ENCODE measurements around the gene DKC1.

DKC1 gene

GRCh38 chrX:154738011-154738738 is 24.5 kb upstream of the DKC1 start:
- H3K4me3 ChIP-seq (ENCODE audit: low read length): no peak overlapping the region
- peak overlapping the region; percentile 51 for H3K9ac ChIP-seq (ENCODE audit: low read depth, low read length)
- peaks cover 52% of the 10 kb centered on the region for H3K4me1 ChIP-seq (ENCODE audit: control insufficient read depth, insufficient read depth, low read length)
- H3K9me3 ChIP-seq (replicated peaks; ENCODE audit: low read length): no peaks in the 10 kb centered on the region
- no peaks in the 10 kb centered on the region for H3K36me3 ChIP-seq (ENCODE audit: insufficient read depth, low read length)
- H3K27me3 ChIP-seq (ENCODE audit: control insufficient read depth, insufficient read depth, low read length): no peaks in the 10 kb centered on the region
- H3K4me2 ChIP-seq (ENCODE audit: low read length): peak overlapping the region; percentile 54

- H3K9me3 ChIP-seq (replicated peaks; ENCODE audit: low read length): no peaks in the 10 kb centered on the region
- H3K36me3 ChIP-seq (ENCODE audit: insufficient read depth, low read length): no peaks in the 10 kb centered on the region
- H3K4me3 ChIP-seq (ENCODE audit: low read length): no peak overlapping the region
- peaks cover 34% of the 10 kb centered on the region for H3K4me1 ChIP-seq (ENCODE audit: control insufficient read depth, insufficient read depth, low read length)
- H3K27me3 ChIP-seq (ENCODE audit: control insufficient read depth, insufficient read depth, low read length): no peaks in the 10 kb centered on the region
- H3K4me2 ChIP-seq (ENCODE audit: low read length): no peak overlapping the region
- no peak overlapping the region for H3K9ac ChIP-seq (ENCODE audit: low read depth, low read length)
Observed at GRCh38 chrX:154739952-154740465, 22.7 kb upstream of the DKC1 start.

GRCh38 chrX:154742613-154743012 is 20.1 kb upstream of the DKC1 start:
- no peaks in the 10 kb centered on the region for H3K36me3 ChIP-seq (ENCODE audit: insufficient read depth, low read length)
- no peaks in the 10 kb centered on the region for H3K27me3 ChIP-seq (ENCODE audit: control insufficient read depth, insufficient read depth, low read length)
- H3K9ac ChIP-seq (ENCODE audit: low read depth, low read length): no peak overlapping the region
- H3K4me2 ChIP-seq (ENCODE audit: low read length): no peak overlapping the region
- H3K4me1 ChIP-seq (ENCODE audit: control insufficient read depth, insufficient read depth, low read length): peaks cover 10% of the 10 kb centered on the region
- H3K9me3 ChIP-seq (replicated peaks; ENCODE audit: low read length): no peaks in the 10 kb centered on the region
- no peak overlapping the region for H3K4me3 ChIP-seq (ENCODE audit: low read length)

GRCh38 chrX:154748712-154749339 is 13.8 kb upstream of the DKC1 start:
- Histone ChIP-seq H3K9ac (ENCODE audit: low read depth, low read length) (no peak overlapping the region), H3K4me1 (ENCODE audit: control insufficient read depth, insufficient read depth, low read length) (no peaks in the 10 kb centered on the region), H3K4me3 (ENCODE audit: low read length) (no peak overlapping the region), H3K9me3 (replicated peaks; ENCODE audit: low read length) (no peaks in the 10 kb centered on the region), H3K4me2 (ENCODE audit: low read length) (peak overlapping the region; percentile 50), H3K27me3 (ENCODE audit: control insufficient read depth, insufficient read depth, low read length) (peaks cover 3% of the 10 kb centered on the region), H3K36me3 (ENCODE audit: insufficient read depth, low read length) (no peaks in the 10 kb centered on the region)

GRCh38 chrX:154749856-154750255 is 12.8 kb upstream of the DKC1 start:
- H3K36me3 ChIP-seq (ENCODE audit: insufficient read depth, low read length): no peaks in the 10 kb centered on the region
- H3K9me3 ChIP-seq (replicated peaks; ENCODE audit: low read length): no peaks in the 10 kb centered on the region
- H3K4me2 ChIP-seq (ENCODE audit: low read length): peak overlapping the region; percentile 87
- no peaks in the 10 kb centered on the region for H3K4me1 ChIP-seq (ENCODE audit: control insufficient read depth, insufficient read depth, low read length)
- H3K4me3 ChIP-seq (ENCODE audit: low read length): peak overlapping the region; percentile 73
- peak overlapping the region; percentile 71 for H3K9ac ChIP-seq (ENCODE audit: low read depth, low read length)
- peaks cover 3% of the 10 kb centered on the region for H3K27me3 ChIP-seq (ENCODE audit: control insufficient read depth, insufficient read depth, low read length)

GRCh38 chrX:154750301-154751202 is 12.1 kb upstream of the DKC1 start, which contains the start of gene GAB3:
TSS of gene GAB3 (minus strand) at chrX:154751077. CDS start at chrX:154751025, 52 bp downstream.
- peaks cover 3% of the 10 kb centered on the region for H3K27me3 ChIP-seq (ENCODE audit: control insufficient read depth, insufficient read depth, low read length)
- no peaks in the 10 kb centered on the region for H3K4me1 ChIP-seq (ENCODE audit: control insufficient read depth, insufficient read depth, low read length)
- peak within 1 kb of the TSS; percentile 73 for H3K4me3 ChIP-seq (ENCODE audit: low read length)
- H3K36me3 ChIP-seq (ENCODE audit: insufficient read depth, low read length): no peaks in the 10 kb centered on the region
- no peaks in the 10 kb centered on the region for H3K9me3 ChIP-seq (replicated peaks; ENCODE audit: low read length)
- peak within 1 kb of the TSS; percentile 71 for H3K9ac ChIP-seq (ENCODE audit: low read depth, low read length)
- H3K4me2 ChIP-seq (ENCODE audit: low read length): peak within 1 kb of the TSS; percentile 87

GRCh38 chrX:154751203-154751668 is 11.4 kb upstream of the DKC1 start:
- Histone ChIP-seq H3K4me3 (ENCODE audit: low read length) (peak overlapping the region; percentile 73), H3K27me3 (ENCODE audit: control insufficient read depth, insufficient read depth, low read length) (peaks cover 3% of the 10 kb centered on the region), H3K9me3 (replicated peaks; ENCODE audit: low read length) (no peaks in the 10 kb centered on the region), H3K9ac (ENCODE audit: low read depth, low read length) (no peak overlapping the region), H3K36me3 (ENCODE audit: insufficient read depth, low read length) (no peaks in the 10 kb centered on the region), H3K4me1 (ENCODE audit: control insufficient read depth, insufficient read depth, low read length) (no peaks in the 10 kb centered on the region), H3K4me2 (ENCODE audit: low read length) (peak overlapping the region; percentile 87)

GRCh38 chrX:154751669-154752271 is 10.9 kb upstream of the DKC1 start:
- Histone ChIP-seq H3K4me1 (ENCODE audit: control insufficient read depth, insufficient read depth, low read length) (no peaks in the 10 kb centered on the region), H3K36me3 (ENCODE audit: insufficient read depth, low read length) (no peaks in the 10 kb centered on the region), H3K4me3 (ENCODE audit: low read length) (no peak overlapping the region), H3K9me3 (replicated peaks; ENCODE audit: low read length) (no peaks in the 10 kb centered on the region), H3K9ac (ENCODE audit: low read depth, low read length) (no peak overlapping the region), H3K4me2 (ENCODE audit: low read length) (no peak overlapping the region), H3K27me3 (ENCODE audit: control insufficient read depth, insufficient read depth, low read length) (peaks cover 3% of the 10 kb centered on the region)

GRCh38 chrX:154758696-154759095 is 4.0 kb upstream of the DKC1 start:
- H3K9ac ChIP-seq (ENCODE audit: low read depth, low read length): no peak overlapping the region
- no peaks in the 10 kb centered on the region for H3K27me3 ChIP-seq (ENCODE audit: control insufficient read depth, insufficient read depth, low read length)

GRCh38 chrX:154761977-154762536 is 607 bp upstream of the DKC1 start:
- H3K36me3 ChIP-seq (ENCODE audit: insufficient read depth, low read length): peaks cover 18% of the 10 kb centered on the region
- H3K9me3 ChIP-seq (replicated peaks; ENCODE audit: low read length): no peaks in the 10 kb centered on the region
- H3K9ac ChIP-seq (ENCODE audit: low read depth, low read length): peak overlapping the region; percentile 83
- no peaks in the 10 kb centered on the region for H3K27me3 ChIP-seq (ENCODE audit: control insufficient read depth, insufficient read depth, low read length)
- H3K4me2 ChIP-seq (ENCODE audit: low read length): peak overlapping the region; percentile 93
- H3K4me1 ChIP-seq (ENCODE audit: control insufficient read depth, insufficient read depth, low read length): no peaks in the 10 kb centered on the region
- H3K4me3 ChIP-seq (ENCODE audit: low read length): peak overlapping the region; percentile 74

More at GRCh38 chrX:154758696-154759095, 4.0 kb upstream of the DKC1 start:
- no peaks in the 10 kb centered on the region for H3K4me1 ChIP-seq (ENCODE audit: control insufficient read depth, insufficient read depth, low read length)
- H3K4me2 ChIP-seq (ENCODE audit: low read length): no peak overlapping the region
- H3K36me3 ChIP-seq (ENCODE audit: insufficient read depth, low read length): no peaks in the 10 kb centered on the region
- no peaks in the 10 kb centered on the region for H3K9me3 ChIP-seq (replicated peaks; ENCODE audit: low read length)
- H3K4me3 ChIP-seq (ENCODE audit: low read length): no peak overlapping the region

Measured in skeletal muscle satellite cell (primary cell).